IMR-90 (cell line): Measurements from ENCODE around the gene ZNF507. TPM values are rescaled to one million over a fixed set of nuclear protein-coding genes. Genes with fewer than 3 reads are reported as not detected.

Experiments
- ATAC-seq: fragments of 200-7000 bp; cut with Tn5 transposase; 2 replicates; pipeline ENCODE4 v1.9.1; 2020; ENCODE audit warnings: low read depth, mild to moderate bottlenecking, moderate library complexity
- BruUV-seq: library from RNA; stranded (reverse); fragments of 400-500 nt; replicated peaks from 2 replicates; lab custom pipeline; 2021; lab: Mats Ljungman, UMichigan
- CTCF ChIA-PET: fragments of 300-600 bp; formaldehyde crosslinking; extraction: SDS; loops from one replicate; lab custom pipeline; 2021; ENCODE audit warnings: antibody characterized with exemption; lab: Yijun Ruan, JAX
- POLR2A ChIA-PET: fragments of 300-600 bp; sonication (Branson Sonifier 250); formaldehyde crosslinking; loops from one replicate; lab custom pipeline; 2022; ENCODE audit warnings: antibody characterized with exemption; ENCODE audit not compliant: unreplicated experiment; lab: Charles Lee
- DNase-seq: peaks from one replicate; pipeline ENCODE4 v3.0.0; 2013
- H2AFZ ChIP-seq: replicated peaks from 2 replicates; pipeline ENCODE3; 2013; ENCODE audit warnings: low read length, mild to moderate bottlenecking; ENCODE audit not compliant: poor library complexity
- H2AK5ac ChIP-seq: 2 replicates; pipeline ENCODE4 v1.6.1; 2013; ENCODE audit warnings: low read depth, low read length, inconsistent platforms
- H2AK9ac ChIP-seq: replicated peaks from 2 replicates; pipeline ENCODE3; 2013; ENCODE audit warnings: mild to moderate bottlenecking, low read depth, low read length, moderate library complexity; ENCODE audit not compliant: poor library complexity
- H2BK120ac ChIP-seq: 2 replicates; pipeline ENCODE4 v1.6.1; 2013; ENCODE audit warnings: low read depth, low read length, inconsistent platforms
- H2BK15ac ChIP-seq: 3 replicates; pipeline ENCODE4 v1.6.1; 2013; ENCODE audit warnings: low read depth, low read length, inconsistent platforms
- H2BK20ac ChIP-seq: 2 replicates; pipeline ENCODE4 v1.6.1; 2013; ENCODE audit warnings: low read depth, mild to moderate bottlenecking, inconsistent platforms, low read length, moderate library complexity
- H2BK5ac ChIP-seq: 2 replicates; pipeline ENCODE4 v1.6.1; 2013; ENCODE audit warnings: mild to moderate bottlenecking, low read depth, low read length, inconsistent platforms; ENCODE audit not compliant: poor library complexity, severe bottlenecking
- H3K14ac ChIP-seq: replicated peaks from 2 replicates; pipeline ENCODE4 v1.6.1; 2013; ENCODE audit warnings: low read depth, low read length, inconsistent platforms
- H3K18ac ChIP-seq: 2 replicates; pipeline ENCODE4 v1.6.1; 2013; ENCODE audit warnings: low read depth, low read length, control low read depth
- H3K23ac ChIP-seq: 2 replicates; pipeline ENCODE4 v1.6.1; 2013; ENCODE audit warnings: low read depth, low read length, inconsistent platforms
- H3K27ac ChIP-seq: 2 replicates; pipeline ENCODE4 v1.5.1; 2013; ENCODE audit warnings: mild to moderate bottlenecking, control low read depth, low read length; ENCODE audit not compliant: insufficient read depth
- H3K27me3 ChIP-seq: 2 replicates; pipeline ENCODE4 v1.6.1; 2013; ENCODE audit warnings: low read length; ENCODE audit not compliant: control insufficient read depth, insufficient read depth
- H3K36me3 ChIP-seq: 2 replicates; pipeline ENCODE4 v1.6.1; 2013; ENCODE audit warnings: low read length, mixed read lengths; ENCODE audit not compliant: control insufficient read depth, insufficient read depth
- H3K4ac ChIP-seq: 2 replicates; pipeline ENCODE4 v1.6.1; 2013; ENCODE audit warnings: low read depth, low read length, inconsistent platforms
- H3K4me1 ChIP-seq: 2 replicates; pipeline ENCODE4 v1.6.1; 2013; ENCODE audit warnings: low read length, mixed read lengths; ENCODE audit not compliant: control insufficient read depth, insufficient read depth
- H3K4me2 ChIP-seq: 2 replicates; pipeline ENCODE4 v1.6.1; 2013; ENCODE audit warnings: low read depth, mild to moderate bottlenecking, control low read depth, low read length, moderate library complexity
- H3K4me3 ChIP-seq: 2 replicates; pipeline ENCODE4 v1.5.1; 2013; ENCODE audit warnings: low read depth, mild to moderate bottlenecking, control low read depth, low read length, moderate library complexity; ENCODE audit not compliant: insufficient read depth
- H3K56ac ChIP-seq: 2 replicates; pipeline ENCODE4 v1.6.1; 2013; ENCODE audit warnings: low read length, inconsistent platforms; ENCODE audit not compliant: insufficient read depth; ENCODE audit errors: extremely low read depth
- H3K79me1 ChIP-seq, 2 experiments: 2 replicates each; pipeline ENCODE4 v1.6.1; 2013; ENCODE audit warnings: low read length in 2 of 2, inconsistent platforms in 1 of 2, low read depth in 1 of 2
- H3K9ac ChIP-seq: 2 replicates; pipeline ENCODE4 v1.6.1; 2013; ENCODE audit warnings: low read depth, low read length, control low read depth
- H3K9me1 ChIP-seq: 2 replicates; pipeline ENCODE4 v1.6.1; 2013; ENCODE audit warnings: low read length, inconsistent platforms; ENCODE audit not compliant: insufficient read depth
- H3K9me3 ChIP-seq: 2 replicates; pipeline ENCODE4 v1.6.1; 2013; ENCODE audit warnings: low read length; ENCODE audit not compliant: control insufficient read depth, insufficient read depth
- H4K20me1 ChIP-seq: 2 replicates; pipeline ENCODE4 v1.6.1; 2013; ENCODE audit warnings: low read length, inconsistent platforms; ENCODE audit not compliant: insufficient read depth
- H4K5ac ChIP-seq: 2 replicates; pipeline ENCODE4 v1.6.1; 2013; ENCODE audit warnings: mild to moderate bottlenecking, low read depth, low read length, control low read depth
- H4K8ac ChIP-seq, 2 experiments: 2 replicates each; pipeline ENCODE4 v1.6.1; 2013; ENCODE audit warnings: low read depth in 2 of 2, low read length in 2 of 2, control low read depth in 1 of 2, inconsistent platforms in 1 of 2
- H4K91ac ChIP-seq: 2 replicates; pipeline ENCODE4 v1.6.1; 2013; ENCODE audit warnings: low read depth, low read length, inconsistent platforms; ENCODE audit not compliant: insufficient read depth
- BHLHE40 ChIP-seq: fragments of 150-350 bp; IDR thresholded peaks from 2 replicates; pipeline ENCODE4 v1.6.1; 2016; ENCODE audit warnings: mild to moderate bottlenecking, low read depth, low read length
- CHD1 ChIP-seq: IDR thresholded peaks from 2 replicates; pipeline ENCODE4 v1.6.1; 2012; ENCODE audit warnings: low read depth, low read length, improper control_type of control experiment
- FOS ChIP-seq: fragments of 150-350 bp; IDR thresholded peaks from 2 replicates; pipeline ENCODE4 v1.6.1; 2016; ENCODE audit warnings: low read depth, low read length
- MAFK ChIP-seq: IDR thresholded peaks from 2 replicates; pipeline ENCODE4 v1.6.1; 2012; ENCODE audit warnings: low read depth, low read length, improper control_type of control experiment
- MAZ ChIP-seq: IDR thresholded peaks from 2 replicates; pipeline ENCODE4 v1.6.1; 2012; ENCODE audit warnings: low read depth, mild to moderate bottlenecking, low read length, improper control_type of control experiment, moderate library complexity, borderline replicate concordance
- MXI1 ChIP-seq: IDR thresholded peaks from 2 replicates; pipeline ENCODE4 v1.6.1; 2012; ENCODE audit warnings: low read depth, mild to moderate bottlenecking, low read length, moderate library complexity, borderline replicate concordance
- NFE2L2 ChIP-seq: fragments of 150-350 bp; IDR thresholded peaks from 2 replicates; pipeline ENCODE4 v1.6.1; 2016; ENCODE audit warnings: low read depth, mild to moderate bottlenecking, low read length
- RAD21 ChIP-seq: IDR thresholded peaks from 2 replicates; pipeline ENCODE4 v1.6.1; 2012; ENCODE audit warnings: low read length, improper control_type of control experiment
- RCOR1 ChIP-seq: IDR thresholded peaks from 2 replicates; pipeline ENCODE4 v1.6.1; 2012; ENCODE audit warnings: mild to moderate bottlenecking, low read length, improper control_type of control experiment; ENCODE audit not compliant: insufficient replicate concordance
- WGBS, 2 experiments: methylation state at CpG; one replicate each; pipeline versions ENCODE4 v1.1.5 to v1.1.7; 2013; ENCODE audit warnings: missing lambda C conversion rate in 2 of 2; ENCODE audit not compliant: insufficient read length in 1 of 2; ENCODE audit errors: extremely low coverage in 2 of 2; 5-methylcytosine and 5-hydroxymethylcytosine counted together
- dilution Hi-C: fragments of 300-500 bp; cut with HindIII; formaldehyde crosslinking; loops from one replicate; pipeline ENCODE4 v1.14.3; 2018; ENCODE audit warnings: low sequenced_read_pairs; ENCODE audit not compliant: unreplicated experiment
- in situ Hi-C: fragments of 300-500 bp; cut with MboI; formaldehyde crosslinking; loops from 3 replicates; pipeline ENCODE4 v1.14.3; 2019; ENCODE audit warnings: low sequenced_read_pairs, inconsistent platforms, mixed read lengths
- intact Hi-C: fragments of 100-400 bp; cut with micrococcal nuclease; formaldehyde crosslinking; loops from 2 replicates; pipeline ENCODE4 v1.10.0; 2022
- polyA plus RNA-seq, 3 experiments: library from polyadenylated mRNA; depleted of rRNA; stranded (reverse); fragments of >200 nt; gene quantifications; 2 replicates each; pipeline ENCODE4 v1.2.3, GENCODE V29; 2012; ENCODE audit warnings: low replicate concordance in 1 of 3
- total RNA-seq: library from RNA; depleted of rRNA; stranded (reverse); fragments of >200 nt; gene quantifications from 2 replicates; pipeline ENCODE4 v1.2.3, GENCODE V29; 2012
- TF ChIP-seq, protein P1 (sequence below): fragments of 150-350 bp; IDR thresholded peaks from 2 replicates; pipeline ENCODE4 v1.6.1; 2017; ENCODE audit warnings: mild to moderate bottlenecking, antibody characterized with exemption, low read length, low read depth
- TF ChIP-seq, protein P2 (sequence below): fragments of 150-350 bp; IDR thresholded peaks from 2 replicates; pipeline ENCODE4 v1.6.1; 2016; ENCODE audit warnings: low read depth, mild to moderate bottlenecking, low read length, moderate library complexity, borderline replicate concordance

ZNF507 gene
- total and polyA plus RNA-seq, 2 of the 4 experiments (the other 2 are of a cell fraction), result 9.6 to 19.9 TPM

DNA sequence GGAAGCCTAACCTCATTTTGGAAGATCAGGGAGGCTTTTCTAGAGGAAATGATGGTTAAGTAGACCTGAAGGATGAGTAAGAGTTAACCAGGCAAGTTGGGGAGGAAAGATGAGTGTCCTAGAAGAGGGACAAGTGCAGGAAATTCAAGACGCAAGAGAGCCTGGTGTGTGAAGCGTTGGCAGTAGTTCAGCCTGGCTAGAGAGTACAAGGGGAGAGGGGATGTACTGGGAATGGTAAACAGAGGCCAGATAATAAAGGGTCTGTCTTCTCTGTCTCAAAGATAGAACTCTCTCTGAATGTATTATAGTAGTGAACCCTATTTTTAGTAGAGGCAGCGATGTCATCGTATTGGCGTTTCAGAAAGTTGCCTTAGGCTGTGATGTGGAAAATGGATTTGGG, 69.8 kb downstream of the ZNF507 start:
- WGBS, 2 experiments, result no CpG with 5 or more reads among the region's 5 CpGs
- in situ Hi-C loops (no loop called here), dilution Hi-C loops (no loop called here), intact Hi-C loops (no loop called here)
- Histone ChIP-seq H3K4me2 (no peak overlapping the region), H3K9ac (no peak overlapping the region), H4K20me1 (no peaks in the 10 kb centered on the region), H3K4me3 (no peak overlapping the region), H3K14ac (no peak overlapping the region), H2BK120ac (no peak overlapping the region), H3K23ac (no peak overlapping the region), H2AFZ (no peak overlapping the region), H3K27me3 (no peaks in the 10 kb centered on the region), H4K5ac (no peak overlapping the region), H3K4ac (no peak overlapping the region), H2BK15ac (no peak overlapping the region), H3K18ac (no peak overlapping the region), H3K79me1 (peaks cover 12% of the 10 kb centered on the region in 2 experiments; a peak in 3 of 4 replicates), H3K4me1 (no peaks in the 10 kb centered on the region), H2AK5ac (no peak overlapping the region; the same call in 1 of the 2 replicates), H3K27ac (no peak overlapping the region), H2AK9ac (no peak overlapping the region), H4K8ac (no peak overlapping the region), H3K9me3 (no peaks in the 10 kb centered on the region), H2BK20ac (no peak overlapping the region), H2BK5ac (no peak overlapping the region), H3K9me1 (peaks cover 6% of the 10 kb centered on the region), H4K91ac (no peak overlapping the region), H3K36me3 (peaks cover 41% of the 10 kb centered on the region), H3K56ac (no peak overlapping the region)
- CTCF ChIA-PET, result no interaction called here
- no peak for DNase-seq
- TF ChIP-seq FOS, result no peak
- TF ChIP-seq BHLHE40, result no peak
- TF ChIP-seq, protein P1, sequence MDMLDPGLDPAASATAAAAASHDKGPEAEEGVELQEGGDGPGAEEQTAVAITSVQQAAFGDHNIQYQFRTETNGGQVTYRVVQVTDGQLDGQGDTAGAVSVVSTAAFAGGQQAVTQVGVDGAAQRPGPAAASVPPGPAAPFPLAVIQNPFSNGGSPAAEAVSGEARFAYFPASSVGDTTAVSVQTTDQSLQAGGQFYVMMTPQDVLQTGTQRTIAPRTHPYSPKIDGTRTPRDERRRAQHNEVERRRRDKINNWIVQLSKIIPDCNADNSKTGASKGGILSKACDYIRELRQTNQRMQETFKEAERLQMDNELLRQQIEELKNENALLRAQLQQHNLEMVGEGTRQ, result no peak
- TF ChIP-seq MAFK, result no peak
- TF ChIP-seq MAZ, result no peak
- TF ChIP-seq, protein P2, sequence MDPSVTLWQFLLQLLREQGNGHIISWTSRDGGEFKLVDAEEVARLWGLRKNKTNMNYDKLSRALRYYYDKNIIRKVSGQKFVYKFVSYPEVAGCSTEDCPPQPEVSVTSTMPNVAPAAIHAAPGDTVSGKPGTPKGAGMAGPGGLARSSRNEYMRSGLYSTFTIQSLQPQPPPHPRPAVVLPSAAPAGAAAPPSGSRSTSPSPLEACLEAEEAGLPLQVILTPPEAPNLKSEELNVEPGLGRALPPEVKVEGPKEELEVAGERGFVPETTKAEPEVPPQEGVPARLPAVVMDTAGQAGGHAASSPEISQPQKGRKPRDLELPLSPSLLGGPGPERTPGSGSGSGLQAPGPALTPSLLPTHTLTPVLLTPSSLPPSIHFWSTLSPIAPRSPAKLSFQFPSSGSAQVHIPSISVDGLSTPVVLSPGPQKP, result no peak
- TF ChIP-seq NFE2L2, result no peak
- TF ChIP-seq CHD1, result no peak
- TF ChIP-seq RCOR1, result no peak
- no peak for TF ChIP-seq MXI1
- no peak for TF ChIP-seq RAD21
- no TSS peak for BruUV-seq
- POLR2A ChIA-PET, result no interaction called here
- ATAC-seq, result no peak
